GM12892 (cell line): ENCODE measurements around the gene RAET1L.

Experiments used
- POLR2A ChIP-seq: IDR thresholded peaks from 2 replicates; pipeline ENCODE4 v1.6.1; 2011; ENCODE audit warnings: low read depth, low read length, control low read depth
- POLR2AphosphoS5 ChIP-seq: IDR thresholded peaks from 2 replicates; pipeline ENCODE4 v1.6.1; 2011; ENCODE audit warnings: low read depth, low read length, control low read depth

DNA sequence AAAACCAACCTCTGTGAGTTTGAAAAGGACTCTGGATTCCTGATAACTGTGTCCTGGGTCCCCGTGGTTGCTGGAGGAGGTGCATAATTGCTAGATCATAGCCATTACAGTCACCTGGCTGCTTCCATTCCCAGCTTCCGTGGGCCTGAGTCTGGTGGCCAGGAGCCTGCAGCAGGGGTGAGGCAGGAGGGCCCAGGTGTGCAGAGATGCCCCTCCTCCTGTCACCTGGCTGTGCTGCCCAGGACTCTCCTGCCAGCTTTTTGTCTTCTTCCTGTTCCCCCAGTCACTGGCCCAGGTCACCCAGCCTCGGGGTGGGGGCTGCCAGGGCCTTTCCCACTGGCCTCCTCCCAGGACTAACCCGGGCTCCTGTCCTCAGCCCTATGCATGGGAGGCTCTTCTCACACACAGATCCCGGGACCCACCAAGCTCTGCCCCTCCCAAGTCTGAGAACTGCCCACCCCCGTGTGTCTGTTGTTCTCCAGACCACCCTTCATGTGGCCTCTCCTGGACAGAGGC is 30.0 kb downstream of the RAET1L start:
- TF ChIP-seq POLR2A (no peak), POLR2AphosphoS5 (no peak)
